ENCODE data around the gene ZNF500.
A peak's percentile ranks its signal among the peaks of the same experiment; 100 is the strongest.

The ZNF500 gene

GRCh38 chr16:4802659-4803287, 35.8 kb upstream of the ZNF500 start:
- TF ChIP-seq POLR2AphosphoS5 (IDR thresholded peaks at IDR 0.05; ENCODE audit: low read depth, low read length) (no peak), POLR2A (IDR thresholded peaks at IDR 0.05; ENCODE audit: low read depth, low read length) (no peak), TAF1 (IDR thresholded peaks at IDR 0.05; ENCODE audit: borderline replicate concordance, low read depth, low read length) (no peak)
- DNase-seq (ENCODE audit: insufficient read length) (peak; percentile 98), FAIRE-seq (peak; percentile 99)

- FAIRE-seq (no peak), DNase-seq (ENCODE audit: insufficient read length) (peak; percentile 64)
- TF ChIP-seq POLR2AphosphoS5 (IDR thresholded peaks at IDR 0.05; ENCODE audit: low read depth, low read length) (no peak), POLR2A (IDR thresholded peaks at IDR 0.05; ENCODE audit: low read depth, low read length) (no peak), TAF1 (IDR thresholded peaks at IDR 0.05; ENCODE audit: borderline replicate concordance, low read depth, low read length) (no peak)
Observed at GRCh38 chr16:4801962-4802658, 35.1 kb upstream of the ZNF500 start, which contains the start of gene ROGDI. Gene ROGDI (minus strand): TSS chr16:4802633. CDS start chr16:4802571, 62 bp downstream.

GRCh38 chr16:4801051-4801961, 34.3 kb upstream of the ZNF500 start:
- DNase-seq (ENCODE audit: insufficient read length) = no peak
- TF ChIP-seq POLR2A (IDR thresholded peaks at IDR 0.05; ENCODE audit: low read depth, low read length) (no peak), POLR2AphosphoS5 (IDR thresholded peaks at IDR 0.05; ENCODE audit: low read depth, low read length) (no peak)
- no peak for FAIRE-seq

- TF ChIP-seq POLR2A (IDR thresholded peaks at IDR 0.05; ENCODE audit: low read depth, low read length) (no peak), POLR2AphosphoS5 (IDR thresholded peaks at IDR 0.05; ENCODE audit: low read depth, low read length) (no peak), TAF1 (IDR thresholded peaks at IDR 0.05; ENCODE audit: borderline replicate concordance, low read depth, low read length) (no peak)
- FAIRE-seq (no peak), DNase-seq (ENCODE audit: insufficient read length) (no peak)
Observed at GRCh38 chr16:4800290-4801041, 33.5 kb upstream of the ZNF500 start.

GRCh38 chr16:4799171-4799855, 32.4 kb upstream of the ZNF500 start:
- DNase-seq (ENCODE audit: insufficient read length) (no peak), FAIRE-seq (no peak)

GRCh38 chr16:4798456-4798855, 31.5 kb upstream of the ZNF500 start:
- no peak for FAIRE-seq
- TF ChIP-seq POLR2A (IDR thresholded peaks at IDR 0.05; ENCODE audit: low read depth, low read length) = no peak
- no peak for TF ChIP-seq TAF1 (IDR thresholded peaks at IDR 0.05; ENCODE audit: borderline replicate concordance, low read depth, low read length)
- TF ChIP-seq POLR2AphosphoS5 (IDR thresholded peaks at IDR 0.05; ENCODE audit: low read depth, low read length) = no peak
- DNase-seq (ENCODE audit: insufficient read length) = no peak

More at GRCh38 chr16:4799171-4799855, 32.4 kb upstream of the ZNF500 start:
- no peak for TF ChIP-seq POLR2AphosphoS5 (IDR thresholded peaks at IDR 0.05; ENCODE audit: low read depth, low read length)
- no peak for TF ChIP-seq TAF1 (IDR thresholded peaks at IDR 0.05; ENCODE audit: borderline replicate concordance, low read depth, low read length)
- TF ChIP-seq POLR2A (IDR thresholded peaks at IDR 0.05; ENCODE audit: low read depth, low read length) = no peak

GRCh38 chr16:4797805-4798252, 30.9 kb upstream of the ZNF500 start:
- TF ChIP-seq TAF1 (IDR thresholded peaks at IDR 0.05; ENCODE audit: borderline replicate concordance, low read depth, low read length) (no peak), POLR2A (IDR thresholded peaks at IDR 0.05; ENCODE audit: low read depth, low read length) (no peak), POLR2AphosphoS5 (IDR thresholded peaks at IDR 0.05; ENCODE audit: low read depth, low read length) (no peak)
- DNase-seq (ENCODE audit: insufficient read length) (no peak), FAIRE-seq (no peak)

- DNase-seq (ENCODE audit: insufficient read length) = no peak
- no peak for FAIRE-seq
- TF ChIP-seq POLR2AphosphoS5 (IDR thresholded peaks at IDR 0.05; ENCODE audit: low read depth, low read length) (no peak), TAF1 (IDR thresholded peaks at IDR 0.05; ENCODE audit: borderline replicate concordance, low read depth, low read length) (no peak), POLR2A (IDR thresholded peaks at IDR 0.05; ENCODE audit: low read depth, low read length) (no peak)
Observed at GRCh38 chr16:4796982-4797804, 30.2 kb upstream of the ZNF500 start.

GRCh38 chr16:4795828-4796572, 29.0 kb upstream of the ZNF500 start:
- no peak for TF ChIP-seq POLR2A (IDR thresholded peaks at IDR 0.05; ENCODE audit: low read depth, low read length)
- no peak for TF ChIP-seq POLR2AphosphoS5 (IDR thresholded peaks at IDR 0.05; ENCODE audit: low read depth, low read length)
- no peak for TF ChIP-seq TAF1 (IDR thresholded peaks at IDR 0.05; ENCODE audit: borderline replicate concordance, low read depth, low read length)
- no peak for FAIRE-seq
- DNase-seq (ENCODE audit: insufficient read length) = no peak

All from GM12892 (cell line).